ENCODE data around the gene XYLT1.

XYLT1 gene

DNA sequence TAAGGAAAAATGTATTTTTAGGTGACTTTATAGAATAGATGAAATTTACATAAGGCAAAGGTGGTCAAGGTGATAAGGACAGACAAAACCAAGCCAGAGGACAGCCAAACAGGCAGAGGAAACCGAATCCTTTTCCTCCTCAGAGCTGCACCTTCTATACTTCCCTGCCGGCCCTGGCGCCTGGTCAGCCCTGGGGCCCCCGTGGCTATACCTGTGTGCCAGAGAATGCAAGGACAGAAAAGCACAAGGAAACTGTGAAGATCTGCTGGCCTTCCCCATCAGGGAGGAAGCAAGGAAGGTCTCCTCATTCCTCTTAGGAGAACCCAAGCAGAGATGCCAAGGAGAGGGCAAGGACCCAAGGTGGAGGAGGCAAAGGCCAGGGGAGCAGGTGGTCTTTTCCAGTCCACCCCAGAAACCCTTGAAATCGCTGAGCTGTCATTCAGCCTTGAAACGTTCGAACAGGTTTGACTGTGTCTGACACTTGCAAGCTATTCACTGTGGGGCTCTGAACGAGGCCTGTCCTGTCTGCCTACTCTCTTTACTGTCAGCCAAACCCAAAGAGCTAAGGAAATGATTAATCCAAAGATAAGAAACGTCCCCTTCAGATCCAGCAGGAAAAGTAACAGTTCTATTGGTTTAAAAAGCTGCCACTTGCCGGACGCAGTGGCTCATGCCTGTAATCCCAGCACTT lies 114.4 kb downstream of the XYLT1 start:
- TF ChIP-seq, protein P1, sequence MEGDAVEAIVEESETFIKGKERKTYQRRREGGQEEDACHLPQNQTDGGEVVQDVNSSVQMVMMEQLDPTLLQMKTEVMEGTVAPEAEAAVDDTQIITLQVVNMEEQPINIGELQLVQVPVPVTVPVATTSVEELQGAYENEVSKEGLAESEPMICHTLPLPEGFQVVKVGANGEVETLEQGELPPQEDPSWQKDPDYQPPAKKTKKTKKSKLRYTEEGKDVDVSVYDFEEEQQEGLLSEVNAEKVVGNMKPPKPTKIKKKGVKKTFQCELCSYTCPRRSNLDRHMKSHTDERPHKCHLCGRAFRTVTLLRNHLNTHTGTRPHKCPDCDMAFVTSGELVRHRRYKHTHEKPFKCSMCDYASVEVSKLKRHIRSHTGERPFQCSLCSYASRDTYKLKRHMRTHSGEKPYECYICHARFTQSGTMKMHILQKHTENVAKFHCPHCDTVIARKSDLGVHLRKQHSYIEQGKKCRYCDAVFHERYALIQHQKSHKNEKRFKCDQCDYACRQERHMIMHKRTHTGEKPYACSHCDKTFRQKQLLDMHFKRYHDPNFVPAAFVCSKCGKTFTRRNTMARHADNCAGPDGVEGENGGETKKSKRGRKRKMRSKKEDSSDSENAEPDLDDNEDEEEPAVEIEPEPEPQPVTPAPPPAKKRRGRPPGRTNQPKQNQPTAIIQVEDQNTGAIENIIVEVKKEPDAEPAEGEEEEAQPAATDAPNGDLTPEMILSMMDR (IDR thresholded peaks at IDR 0.05), result no peak
- no peak for TF ChIP-seq ZFX (IDR thresholded peaks at IDR 0.05; ENCODE audit: borderline replicate concordance)
- no peak overlapping the region for H3K27ac ChIP-seq

DNA sequence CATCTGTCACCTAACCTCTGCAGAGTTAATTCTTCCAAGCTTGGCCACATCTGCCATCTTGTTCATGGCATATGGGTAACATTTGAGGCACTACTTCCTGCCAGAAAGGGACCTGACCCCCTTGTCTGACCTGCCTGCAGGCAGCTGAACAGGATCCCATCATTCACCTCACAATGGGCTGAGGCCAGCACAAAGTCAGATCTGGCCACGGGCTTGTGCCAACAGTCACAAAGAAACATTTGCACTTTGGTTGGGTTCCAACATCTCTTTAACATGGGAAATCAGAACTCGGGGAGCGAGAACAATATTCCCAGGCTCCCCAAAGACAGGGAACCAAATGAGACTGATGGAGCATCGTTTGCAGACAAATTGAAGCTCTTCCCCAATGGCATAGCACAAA lies 116.1 kb downstream of the XYLT1 start:
- H3K27ac ChIP-seq, result no peak overlapping the region
- no peak for TF ChIP-seq ZFX (IDR thresholded peaks at IDR 0.05; ENCODE audit: borderline replicate concordance)
- TF ChIP-seq, protein P1 (IDR thresholded peaks at IDR 0.05), result no peak

DNA sequence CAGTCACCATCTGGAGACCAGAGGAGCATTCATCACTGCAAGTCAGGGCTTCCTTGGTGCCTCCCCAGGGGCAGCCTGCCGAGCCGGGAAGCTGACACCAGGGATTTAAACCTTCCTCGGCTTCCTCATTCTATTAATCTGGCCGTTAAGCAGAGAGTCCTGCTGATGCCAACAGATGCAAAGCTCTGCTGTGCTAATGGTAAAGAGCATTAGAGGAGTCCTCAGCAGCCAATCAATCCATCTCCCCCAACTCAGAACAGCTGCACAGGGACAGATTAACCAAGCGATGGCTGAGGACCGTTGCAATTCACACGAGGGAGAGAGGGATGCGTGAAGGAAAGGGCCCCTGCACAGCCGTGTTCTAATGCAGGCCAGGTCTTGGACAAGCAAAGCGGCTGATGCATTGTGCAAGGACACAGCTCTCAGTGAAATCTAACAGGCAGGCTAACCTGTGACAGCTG lies 116.6 kb downstream of the XYLT1 start:
- H3K27ac ChIP-seq, result no peak overlapping the region
- no peak for TF ChIP-seq ZFX (IDR thresholded peaks at IDR 0.05; ENCODE audit: borderline replicate concordance)
- TF ChIP-seq, protein P1 (IDR thresholded peaks at IDR 0.05), result no peak

DNA sequence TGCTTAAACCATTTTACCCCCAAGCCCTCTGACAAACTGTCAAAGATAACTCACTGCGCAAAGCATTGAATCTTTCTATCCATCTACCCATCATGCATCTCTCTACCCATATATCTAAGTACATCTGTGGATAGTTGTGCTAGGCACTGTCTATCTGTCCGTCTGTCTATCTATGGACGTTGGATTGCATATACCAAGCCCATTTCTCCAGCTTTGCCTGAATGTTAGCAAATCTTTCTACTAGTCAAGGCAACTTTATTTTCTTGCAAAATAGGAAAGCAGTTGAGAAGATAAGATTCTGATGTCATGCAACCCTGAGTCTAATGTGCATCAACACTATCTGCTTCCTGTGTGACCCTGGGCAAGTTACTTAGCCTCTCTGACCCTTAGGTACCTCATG lies 117.2 kb downstream of the XYLT1 start:
- TF ChIP-seq, protein P1 (IDR thresholded peaks at IDR 0.05), result no peak
- no peak for TF ChIP-seq ZFX (IDR thresholded peaks at IDR 0.05; ENCODE audit: borderline replicate concordance)

DNA sequence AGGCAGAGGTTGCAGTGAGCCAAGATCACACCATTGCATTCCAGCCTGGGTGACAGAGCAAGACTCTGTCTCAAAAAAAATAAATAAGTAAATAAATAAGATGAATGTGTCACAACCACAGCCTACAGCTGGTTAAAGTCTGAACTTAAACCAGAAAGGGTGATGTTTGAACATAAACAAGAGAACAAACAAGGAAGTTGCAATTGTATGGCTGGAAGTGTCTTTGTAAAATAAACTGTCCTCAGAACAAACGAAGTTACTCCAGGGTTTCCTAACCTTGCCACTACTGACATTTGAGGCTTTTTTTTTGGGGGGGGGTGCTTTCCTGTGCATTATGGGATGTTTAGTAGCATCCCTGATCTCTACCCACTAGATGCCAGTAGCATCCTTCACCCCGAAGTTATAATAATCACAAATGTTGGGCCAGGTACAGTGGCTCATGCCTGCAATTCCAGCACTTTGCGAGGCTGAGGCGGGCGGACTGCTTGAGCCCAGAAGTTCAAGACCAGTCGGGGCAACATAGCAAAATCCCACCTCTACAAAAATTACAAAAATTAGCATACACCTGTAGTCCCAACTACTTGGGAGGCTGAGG lies 119.2 kb downstream of the XYLT1 start:
- no peak for TF ChIP-seq ZFX (IDR thresholded peaks at IDR 0.05; ENCODE audit: borderline replicate concordance)
- TF ChIP-seq, protein P1 (IDR thresholded peaks at IDR 0.05), result no peak
- no peak overlapping the region for H3K27ac ChIP-seq

More for the DNA sequence above, 117.2 kb downstream of the XYLT1 start:
- no peak overlapping the region for H3K27ac ChIP-seq

DNA sequence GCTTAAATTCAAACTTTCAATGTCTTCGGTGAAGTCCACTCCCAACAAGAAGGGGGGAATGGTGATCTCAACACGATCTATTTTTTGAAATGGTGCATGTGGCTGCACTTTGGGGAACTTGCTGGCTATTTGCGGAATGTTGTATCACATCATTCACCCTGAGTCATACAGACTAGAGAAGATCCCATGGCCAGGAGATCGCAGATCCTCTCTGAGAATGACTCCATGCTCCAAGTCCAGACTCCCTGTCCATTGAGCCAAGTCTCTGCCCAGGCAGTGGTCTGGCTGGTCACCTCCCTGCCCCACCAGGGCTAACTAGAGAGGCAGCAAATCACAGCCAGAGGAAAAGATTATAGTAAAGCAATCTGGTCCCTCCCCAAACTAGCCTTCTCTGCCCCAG lies 120.6 kb downstream of the XYLT1 start:
- TF ChIP-seq, protein P1 (IDR thresholded peaks at IDR 0.05), result no peak
- TF ChIP-seq ZFX (IDR thresholded peaks at IDR 0.05; ENCODE audit: borderline replicate concordance), result no peak

DNA sequence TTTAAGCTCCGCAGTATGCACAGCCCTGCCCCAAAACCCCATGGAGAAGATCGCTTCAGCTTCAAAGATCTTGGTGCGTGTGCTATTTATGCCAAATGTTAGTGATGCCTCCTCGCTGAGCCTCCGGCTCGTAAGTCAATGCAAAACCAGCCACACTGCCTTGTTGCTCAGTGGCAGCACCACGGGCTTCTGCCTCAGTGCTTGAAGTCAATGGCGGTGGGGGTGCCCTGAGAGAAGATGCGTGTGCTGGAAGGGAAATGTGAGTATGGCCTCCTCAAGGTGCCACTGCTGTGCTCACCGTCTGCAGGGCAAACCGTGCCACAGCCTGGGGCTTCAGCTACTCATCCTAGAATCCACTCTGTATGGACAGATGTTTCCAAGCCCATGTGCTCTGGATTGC lies 121.9 kb downstream of the XYLT1 start:
- TF ChIP-seq ZFX (IDR thresholded peaks at IDR 0.05; ENCODE audit: borderline replicate concordance), result no peak
- TF ChIP-seq, protein P1 (IDR thresholded peaks at IDR 0.05), result no peak
- no peak overlapping the region for H3K27ac ChIP-seq

More for the DNA sequence above, 120.6 kb downstream of the XYLT1 start:
- H3K27ac ChIP-seq, result no peak overlapping the region
